K562 (cell line): ENCODE results near the gene PTGES3. TPM values are rescaled to one million over a fixed set of nuclear protein-coding genes. Genes with fewer than 3 reads are reported as not detected.

ENCODE experiments used
- CEBPB ChIP-seq: fragments of 450-650 bp; IDR thresholded peaks from 2 replicates; pipeline ENCODE4 v1.6.1; 2016; ENCODE audit warnings: missing genetic modification characterization, missing compliant biosample characterization
- GATAD2B ChIP-seq: fragments of 450-650 bp; IDR thresholded peaks from 2 replicates; pipeline ENCODE4 v1.6.1; 2017; ENCODE audit warnings: mild to moderate bottlenecking, borderline replicate concordance
- HNRNPK ChIP-seq: fragments of 200-400 bp; formaldehyde crosslinking; IDR thresholded peaks from one replicate; pipeline ENCODE4 v1.6.1; 2018; ENCODE audit warnings: mild to moderate bottlenecking, low read depth, low read length; ENCODE audit not compliant: poor library complexity, severe bottlenecking
- HNRNPL ChIP-seq: fragments of 200-400 bp; formaldehyde crosslinking; IDR thresholded peaks from 2 replicates; pipeline ENCODE4 v1.6.1; 2017; ENCODE audit warnings: low read depth, mild to moderate bottlenecking, low read length
- MTA2 ChIP-seq: fragments of 450-650 bp; IDR thresholded peaks from 2 replicates; pipeline ENCODE4 v1.6.1; 2016; ENCODE audit warnings: low read depth
- NFE2 ChIP-seq: IDR thresholded peaks from 2 replicates; pipeline ENCODE4 v1.6.1; 2014; ENCODE audit warnings: antibody characterized with exemption, low read depth
- NR2C2 ChIP-seq, 2 experiments: fragments of 200-800 bp in 1 of 2; sonication (Bioruptor generic) in 1 of 2; sonication (generic) in 1 of 2; formaldehyde crosslinking in 1 of 2; IDR thresholded peaks; 2 replicates each; pipeline versions ENCODE4 v1.6.1 to v1.8.0; 2016 to 2022; ENCODE audit warnings: mild to moderate bottlenecking in 1 of 2, missing compliant biosample characterization in 1 of 2, missing genetic modification characterization in 1 of 2, missing genetic modification reagents in 1 of 2
- NRF1 ChIP-seq, 2 experiments: fragments of 450-650 bp; IDR thresholded peaks in 1 of 2; conservative IDR thresholded peaks in 1 of 2; 2 replicates each; pipeline ENCODE4 v1.6.1; 2014; ENCODE audit warnings: mild to moderate bottlenecking in 2 of 2
- RB1 ChIP-seq: fragments of 450-650 bp; IDR thresholded peaks from 2 replicates; pipeline ENCODE4 v1.6.1; 2017; ENCODE audit warnings: low read depth, mild to moderate bottlenecking
- SAFB2 ChIP-seq: fragments of 200-400 bp; formaldehyde crosslinking; IDR thresholded peaks from 2 replicates; pipeline ENCODE4 v1.6.1; 2018; ENCODE audit warnings: borderline replicate concordance, low read length, low read depth, moderate library complexity; ENCODE audit not compliant: severe bottlenecking
- SMARCA4 ChIP-seq: fragments of 450-650 bp; IDR thresholded peaks from 2 replicates; pipeline ENCODE4 v1.6.1; 2016
- ZBTB1 ChIP-seq: sonication (generic); formaldehyde crosslinking; IDR thresholded peaks from 2 replicates; pipeline ENCODE4 v1.8.1; 2023; ENCODE audit warnings: missing genetic modification reagents, low read depth, mild to moderate bottlenecking, borderline replicate concordance
- ZNF3 ChIP-seq: fragments of 250-450 bp; sonication (Bioruptor Pico); IDR thresholded peaks from 2 replicates; pipeline ENCODE4 v1.5.0; 2021; ENCODE audit warnings: mild to moderate bottlenecking, moderate library complexity
- polyA plus RNA-seq, 8 experiments: library from polyadenylated mRNA; depleted of rRNA in 4 of 8; stranded (reverse) in 5 of 8; unstranded in 3 of 8; fragments of >200 nt; fragmentation: Nextera tagmentation in 2 of 8; fragmentation: Illumina TruSeq in 1 of 8; extraction: Ambion mirVana in 2 of 8; extraction: Trizol in 1 of 8; gene quantifications; 2 replicates each; pipeline versions ENCODE4 v1.2.1 to v1.2.3, GENCODE V29; 2011 to 2014; ENCODE audit warnings: inconsistent platforms in 1 of 8, missing spikeins in 1 of 8
- total RNA-seq, 7 experiments: library from RNA; depleted of rRNA in 6 of 7; stranded (reverse); fragments of >200 nt in 6 of 7; fragmentation: Illumina TruSeq in 2 of 7; extraction: Trizol in 2 of 7; gene quantifications; 2 replicates each; pipeline versions ENCODE4 v1.2.1 to v1.2.3, GENCODE V29; 2011 to 2021; ENCODE audit warnings: low replicate concordance in 1 of 7
- TF ChIP-seq, protein P1 (sequence below): IDR thresholded peaks from 2 replicates; pipeline ENCODE4 v1.6.1; 2014; ENCODE audit warnings: antibody characterized with exemption
- TF ChIP-seq, protein P2 (sequence below): fragments of 450-650 bp; formaldehyde crosslinking; IDR thresholded peaks from 2 replicates; pipeline ENCODE4 v1.4.0; 2020; ENCODE audit warnings: mild to moderate bottlenecking, moderate library complexity
- TF ChIP-seq, protein P3 (sequence below): sonication (generic); formaldehyde crosslinking; IDR thresholded peaks from 2 replicates; pipeline ENCODE4 v1.8.0; 2022; ENCODE audit warnings: missing genetic modification reagents, mild to moderate bottlenecking, moderate library complexity, borderline replicate concordance
- TF ChIP-seq, protein P4 (sequence below): fragments of 250-450 bp; sonication (Bioruptor Pico); IDR thresholded peaks from 2 replicates; pipeline ENCODE4 v1.4.0; 2020; ENCODE audit warnings: borderline replicate concordance

Gene PTGES3
- total and polyA plus RNA-seq, 9 of the 15 experiments (the other 6 are each of a cell fraction or from before 2014, with no cell fraction given): 163 to 501 (median 213) TPM

DNA sequence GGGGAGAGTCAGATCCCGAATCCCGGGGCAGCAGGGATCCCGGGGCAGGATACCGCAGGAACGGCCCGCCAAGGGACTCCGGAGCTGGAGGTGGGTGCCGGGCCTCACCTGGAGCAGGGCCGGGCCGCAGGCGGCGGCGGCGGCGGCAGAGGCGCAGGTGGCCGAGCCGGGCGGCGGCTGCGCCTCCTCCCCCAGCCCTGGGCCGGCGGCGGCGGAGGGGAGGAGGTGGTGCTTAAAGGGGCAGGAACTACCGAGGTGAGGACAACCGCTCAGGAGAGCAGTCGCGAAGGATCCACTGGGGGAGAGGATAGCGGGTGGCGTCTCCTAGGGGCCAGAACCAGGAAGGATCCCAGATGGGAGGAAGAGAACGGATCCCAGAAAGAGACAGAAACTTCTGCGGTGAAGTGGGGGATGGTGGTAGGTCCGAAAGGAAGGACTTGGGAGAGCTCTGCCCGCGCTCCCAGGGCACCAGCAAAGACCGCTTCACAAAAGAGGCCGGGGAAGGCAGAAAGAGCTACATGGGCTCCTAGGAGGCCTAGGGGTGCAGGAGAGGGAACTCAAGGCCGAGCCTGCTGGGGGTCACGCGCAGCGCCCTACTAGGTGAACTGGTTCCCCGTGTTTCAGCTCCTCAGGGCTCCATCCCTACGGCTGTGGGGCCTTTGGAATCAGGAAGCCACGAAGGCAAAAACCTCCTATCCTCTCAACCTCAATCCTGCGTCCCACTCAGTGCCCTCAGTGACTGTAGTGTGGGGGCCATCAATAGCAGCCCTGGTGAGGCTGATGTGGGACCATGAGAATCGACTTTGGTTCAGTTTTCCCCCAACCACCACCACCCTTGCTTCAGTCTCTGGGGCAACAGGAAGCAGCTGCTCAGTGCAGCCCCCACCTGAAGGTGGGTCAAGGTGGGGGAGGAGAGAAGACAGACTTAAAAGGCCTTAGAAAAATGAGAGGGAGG, 53.0 kb downstream of the PTGES3 start (continued):
- TF ChIP-seq RB1: peak; percentile 57
- TF ChIP-seq ZNF3 (CRISPR knock-in tag): no peak
- TF ChIP-seq ZBTB1 (CRISPR knock-in tag): no peak
- peak; percentile 54 to 70 for TF ChIP-seq NRF1 (conservative IDR thresholded peaks at IDR 0.05 in 1 of 2, IDR thresholded peaks at IDR 0.05 in 1 of 2)
- no peak for TF ChIP-seq SMARCA4
- peak; percentile 57; the same call in 1 of the 2 replicates for TF ChIP-seq GATAD2B
- no peak for TF ChIP-seq NR2C2 (CRISPR knock-in tag; IDR thresholded peaks at IDR 0.05)
- TF ChIP-seq NR2C2 (tag; IDR thresholded peaks at IDR 0.05): no peak
- no peak for TF ChIP-seq NFE2
- TF ChIP-seq, protein P1, sequence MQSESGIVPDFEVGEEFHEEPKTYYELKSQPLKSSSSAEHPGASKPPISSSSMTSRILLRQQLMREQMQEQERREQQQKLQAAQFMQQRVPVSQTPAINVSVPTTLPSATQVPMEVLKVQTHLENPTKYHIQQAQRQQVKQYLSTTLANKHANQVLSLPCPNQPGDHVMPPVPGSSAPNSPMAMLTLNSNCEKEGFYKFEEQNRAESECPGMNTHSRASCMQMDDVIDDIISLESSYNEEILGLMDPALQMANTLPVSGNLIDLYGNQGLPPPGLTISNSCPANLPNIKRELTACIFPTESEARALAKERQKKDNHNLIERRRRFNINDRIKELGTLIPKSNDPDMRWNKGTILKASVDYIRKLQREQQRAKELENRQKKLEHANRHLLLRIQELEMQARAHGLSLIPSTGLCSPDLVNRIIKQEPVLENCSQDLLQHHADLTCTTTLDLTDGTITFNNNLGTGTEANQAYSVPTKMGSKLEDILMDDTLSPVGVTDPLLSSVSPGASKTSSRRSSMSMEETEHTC: no peak
- TF ChIP-seq, protein P2, sequence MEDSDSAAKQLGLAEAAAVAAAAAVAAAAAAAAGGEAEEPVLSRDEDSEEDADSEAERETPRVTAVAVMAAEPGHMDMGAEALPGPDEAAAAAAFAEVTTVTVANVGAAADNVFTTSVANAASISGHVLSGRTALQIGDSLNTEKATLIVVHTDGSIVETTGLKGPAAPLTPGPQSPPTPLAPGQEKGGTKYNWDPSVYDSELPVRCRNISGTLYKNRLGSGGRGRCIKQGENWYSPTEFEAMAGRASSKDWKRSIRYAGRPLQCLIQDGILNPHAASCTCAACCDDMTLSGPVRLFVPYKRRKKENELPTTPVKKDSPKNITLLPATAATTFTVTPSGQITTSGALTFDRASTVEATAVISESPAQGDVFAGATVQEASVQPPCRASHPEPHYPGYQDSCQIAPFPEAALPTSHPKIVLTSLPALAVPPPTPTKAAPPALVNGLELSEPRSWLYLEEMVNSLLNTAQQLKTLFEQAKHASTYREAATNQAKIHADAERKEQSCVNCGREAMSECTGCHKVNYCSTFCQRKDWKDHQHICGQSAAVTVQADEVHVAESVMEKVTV: no peak
- TF ChIP-seq MTA2: no peak
- TF ChIP-seq HNRNPL: no peak
- no peak for TF ChIP-seq SAFB2
- TF ChIP-seq, protein P3, sequence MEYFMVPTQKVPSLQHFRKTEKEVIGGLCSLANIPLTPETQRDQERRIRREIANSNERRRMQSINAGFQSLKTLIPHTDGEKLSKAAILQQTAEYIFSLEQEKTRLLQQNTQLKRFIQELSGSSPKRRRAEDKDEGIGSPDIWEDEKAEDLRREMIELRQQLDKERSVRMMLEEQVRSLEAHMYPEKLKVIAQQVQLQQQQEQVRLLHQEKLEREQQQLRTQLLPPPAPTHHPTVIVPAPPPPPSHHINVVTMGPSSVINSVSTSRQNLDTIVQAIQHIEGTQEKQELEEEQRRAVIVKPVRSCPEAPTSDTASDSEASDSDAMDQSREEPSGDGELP (CRISPR knock-in tag): peak; percentile 52
- TF ChIP-seq HNRNPK: no peak
- TF ChIP-seq CEBPB: no peak
- TF ChIP-seq, protein P4, sequence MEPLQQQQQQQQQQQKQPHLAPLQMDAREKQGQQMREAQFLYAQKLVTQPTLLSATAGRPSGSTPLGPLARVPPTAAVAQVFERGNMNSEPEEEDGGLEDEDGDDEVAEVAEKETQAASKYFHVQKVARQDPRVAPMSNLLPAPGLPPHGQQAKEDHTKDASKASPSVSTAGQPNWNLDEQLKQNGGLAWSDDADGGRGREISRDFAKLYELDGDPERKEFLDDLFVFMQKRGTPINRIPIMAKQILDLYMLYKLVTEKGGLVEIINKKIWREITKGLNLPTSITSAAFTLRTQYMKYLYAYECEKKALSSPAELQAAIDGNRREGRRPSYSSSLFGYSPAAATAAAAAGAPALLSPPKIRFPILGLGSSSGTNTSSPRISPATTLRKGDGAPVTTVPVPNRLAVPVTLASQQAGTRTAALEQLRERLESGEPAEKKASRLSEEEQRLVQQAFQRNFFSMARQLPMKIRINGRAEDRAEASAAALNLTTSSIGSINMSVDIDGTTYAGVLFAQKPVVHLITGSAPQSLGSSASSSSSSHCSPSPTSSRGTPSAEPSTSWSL (CRISPR knock-in tag): no peak
